ENCODE data around the gene LGALS1. TPM values are rescaled to one million over a fixed set of nuclear protein-coding genes. Genes with fewer than 3 reads are reported as not detected.

Gene LGALS1
- total and polyA plus RNA-seq, 4 donors, result 35.6 to 138 (median 91.6) TPM

DNA sequence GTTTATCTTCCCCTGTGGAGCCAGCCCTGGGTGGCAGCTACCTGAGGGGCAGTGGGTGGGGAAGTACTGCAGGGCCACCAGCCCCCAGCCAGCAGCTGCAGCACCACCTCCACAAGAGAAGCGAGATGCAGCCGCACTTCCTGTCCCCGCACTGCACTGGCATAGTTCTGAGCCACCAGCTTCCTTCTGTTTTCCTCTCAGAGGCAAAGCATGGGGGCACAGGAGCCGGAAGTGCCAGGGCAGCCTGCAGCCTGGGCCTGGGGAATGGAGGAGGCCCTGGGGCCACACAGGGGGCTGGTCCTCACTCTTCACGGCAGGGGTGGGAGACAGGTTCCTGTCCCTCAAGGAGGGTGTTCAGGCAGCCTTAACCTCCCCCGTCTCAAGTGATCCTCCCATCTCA lies 47.9 kb upstream of the LGALS1 start (continued):
- TF ChIP-seq, protein P1, sequence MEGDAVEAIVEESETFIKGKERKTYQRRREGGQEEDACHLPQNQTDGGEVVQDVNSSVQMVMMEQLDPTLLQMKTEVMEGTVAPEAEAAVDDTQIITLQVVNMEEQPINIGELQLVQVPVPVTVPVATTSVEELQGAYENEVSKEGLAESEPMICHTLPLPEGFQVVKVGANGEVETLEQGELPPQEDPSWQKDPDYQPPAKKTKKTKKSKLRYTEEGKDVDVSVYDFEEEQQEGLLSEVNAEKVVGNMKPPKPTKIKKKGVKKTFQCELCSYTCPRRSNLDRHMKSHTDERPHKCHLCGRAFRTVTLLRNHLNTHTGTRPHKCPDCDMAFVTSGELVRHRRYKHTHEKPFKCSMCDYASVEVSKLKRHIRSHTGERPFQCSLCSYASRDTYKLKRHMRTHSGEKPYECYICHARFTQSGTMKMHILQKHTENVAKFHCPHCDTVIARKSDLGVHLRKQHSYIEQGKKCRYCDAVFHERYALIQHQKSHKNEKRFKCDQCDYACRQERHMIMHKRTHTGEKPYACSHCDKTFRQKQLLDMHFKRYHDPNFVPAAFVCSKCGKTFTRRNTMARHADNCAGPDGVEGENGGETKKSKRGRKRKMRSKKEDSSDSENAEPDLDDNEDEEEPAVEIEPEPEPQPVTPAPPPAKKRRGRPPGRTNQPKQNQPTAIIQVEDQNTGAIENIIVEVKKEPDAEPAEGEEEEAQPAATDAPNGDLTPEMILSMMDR (IDR thresholded peaks at IDR 0.05; ENCODE audit: low read depth, low read length, missing input control), result no peak
- TF ChIP-seq FOXA1 (IDR thresholded peaks at IDR 0.05), result no peak
- TF ChIP-seq EGR1 (IDR thresholded peaks at IDR 0.05; ENCODE audit: low read depth in 2 of 2), result no peak

DNA sequence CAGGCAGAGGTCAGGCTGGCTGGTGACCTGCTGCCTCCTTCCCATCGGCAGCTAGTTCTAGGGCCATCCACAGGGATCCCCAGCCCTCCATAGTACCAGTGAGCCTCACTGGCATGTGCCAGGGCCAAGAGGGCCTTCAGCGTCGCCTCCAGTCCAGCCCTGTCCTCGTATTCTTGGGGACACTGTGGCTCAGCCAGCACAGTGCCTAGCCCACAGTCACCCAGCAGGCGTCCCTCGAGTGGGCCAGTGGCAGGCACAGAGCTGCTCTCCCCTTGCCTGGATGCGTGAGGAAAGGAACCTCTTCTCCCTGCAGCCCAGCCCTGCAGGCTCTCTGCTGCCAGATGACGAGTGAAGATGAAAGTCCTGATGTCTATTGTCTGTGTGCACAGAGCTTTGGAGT lies 46.6 kb upstream of the LGALS1 start:
- TF ChIP-seq JUND (IDR thresholded peaks at IDR 0.05), result no peak
- TF ChIP-seq, protein P2, sequence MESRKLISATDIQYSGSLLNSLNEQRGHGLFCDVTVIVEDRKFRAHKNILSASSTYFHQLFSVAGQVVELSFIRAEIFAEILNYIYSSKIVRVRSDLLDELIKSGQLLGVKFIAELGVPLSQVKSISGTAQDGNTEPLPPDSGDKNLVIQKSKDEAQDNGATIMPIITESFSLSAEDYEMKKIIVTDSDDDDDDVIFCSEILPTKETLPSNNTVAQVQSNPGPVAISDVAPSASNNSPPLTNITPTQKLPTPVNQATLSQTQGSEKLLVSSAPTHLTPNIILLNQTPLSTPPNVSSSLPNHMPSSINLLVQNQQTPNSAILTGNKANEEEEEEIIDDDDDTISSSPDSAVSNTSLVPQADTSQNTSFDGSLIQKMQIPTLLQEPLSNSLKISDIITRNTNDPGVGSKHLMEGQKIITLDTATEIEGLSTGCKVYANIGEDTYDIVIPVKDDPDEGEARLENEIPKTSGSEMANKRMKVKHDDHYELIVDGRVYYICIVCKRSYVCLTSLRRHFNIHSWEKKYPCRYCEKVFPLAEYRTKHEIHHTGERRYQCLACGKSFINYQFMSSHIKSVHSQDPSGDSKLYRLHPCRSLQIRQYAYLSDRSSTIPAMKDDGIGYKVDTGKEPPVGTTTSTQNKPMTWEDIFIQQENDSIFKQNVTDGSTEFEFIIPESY (IDR thresholded peaks at IDR 0.05), result no peak
- no peak for TF ChIP-seq HNF4A (conservative IDR thresholded peaks at IDR 0.05)
- TF ChIP-seq, protein P3, sequence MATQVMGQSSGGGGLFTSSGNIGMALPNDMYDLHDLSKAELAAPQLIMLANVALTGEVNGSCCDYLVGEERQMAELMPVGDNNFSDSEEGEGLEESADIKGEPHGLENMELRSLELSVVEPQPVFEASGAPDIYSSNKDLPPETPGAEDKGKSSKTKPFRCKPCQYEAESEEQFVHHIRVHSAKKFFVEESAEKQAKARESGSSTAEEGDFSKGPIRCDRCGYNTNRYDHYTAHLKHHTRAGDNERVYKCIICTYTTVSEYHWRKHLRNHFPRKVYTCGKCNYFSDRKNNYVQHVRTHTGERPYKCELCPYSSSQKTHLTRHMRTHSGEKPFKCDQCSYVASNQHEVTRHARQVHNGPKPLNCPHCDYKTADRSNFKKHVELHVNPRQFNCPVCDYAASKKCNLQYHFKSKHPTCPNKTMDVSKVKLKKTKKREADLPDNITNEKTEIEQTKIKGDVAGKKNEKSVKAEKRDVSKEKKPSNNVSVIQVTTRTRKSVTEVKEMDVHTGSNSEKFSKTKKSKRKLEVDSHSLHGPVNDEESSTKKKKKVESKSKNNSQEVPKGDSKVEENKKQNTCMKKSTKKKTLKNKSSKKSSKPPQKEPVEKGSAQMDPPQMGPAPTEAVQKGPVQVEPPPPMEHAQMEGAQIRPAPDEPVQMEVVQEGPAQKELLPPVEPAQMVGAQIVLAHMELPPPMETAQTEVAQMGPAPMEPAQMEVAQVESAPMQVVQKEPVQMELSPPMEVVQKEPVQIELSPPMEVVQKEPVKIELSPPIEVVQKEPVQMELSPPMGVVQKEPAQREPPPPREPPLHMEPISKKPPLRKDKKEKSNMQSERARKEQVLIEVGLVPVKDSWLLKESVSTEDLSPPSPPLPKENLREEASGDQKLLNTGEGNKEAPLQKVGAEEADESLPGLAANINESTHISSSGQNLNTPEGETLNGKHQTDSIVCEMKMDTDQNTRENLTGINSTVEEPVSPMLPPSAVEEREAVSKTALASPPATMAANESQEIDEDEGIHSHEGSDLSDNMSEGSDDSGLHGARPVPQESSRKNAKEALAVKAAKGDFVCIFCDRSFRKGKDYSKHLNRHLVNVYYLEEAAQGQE (IDR thresholded peaks at IDR 0.05), result no peak
- TF ChIP-seq SP1 (IDR thresholded peaks at IDR 0.05), result no peak
- Histone ChIP-seq H3K4me3 (ENCODE audit: low read depth in 1 of 3, low read length in 3 of 3) (no peak overlapping the region), H3K27ac (ENCODE audit: low read depth in 1 of 2, low read length in 2 of 2) (no peak overlapping the region), H3K9ac (ENCODE audit: low read depth in 1 of 2, low read length in 2 of 2) (no peak overlapping the region), H3K4me1 (ENCODE audit: control insufficient read depth in 4 of 4, insufficient read depth in 4 of 4, low read length in 3 of 4) (peaks cover 19 to 68% (median 56%) of the 10 kb centered on the region in 4 donors), H3K27me3 (ENCODE audit: control insufficient read depth in 4 of 4, insufficient read depth in 4 of 4, low read length in 3 of 4) (no peaks in the 10 kb centered on the region), H3K9me3 (ENCODE audit: control insufficient read depth in 4 of 4, low read length in 3 of 4) (no peaks in the 10 kb centered on the region), H3K36me3 (ENCODE audit: control insufficient read depth in 4 of 4, insufficient read depth in 3 of 4, low read depth in 1 of 4, low read length in 3 of 4) (peaks cover 0 to 10% (median 4%) of the 10 kb centered on the region in 4 donors)
- no peak for DNase-seq (ENCODE audit: low spot score)
- WGBS, result 92% methylated on average over 8 of the region's 8 CpGs

DNA sequence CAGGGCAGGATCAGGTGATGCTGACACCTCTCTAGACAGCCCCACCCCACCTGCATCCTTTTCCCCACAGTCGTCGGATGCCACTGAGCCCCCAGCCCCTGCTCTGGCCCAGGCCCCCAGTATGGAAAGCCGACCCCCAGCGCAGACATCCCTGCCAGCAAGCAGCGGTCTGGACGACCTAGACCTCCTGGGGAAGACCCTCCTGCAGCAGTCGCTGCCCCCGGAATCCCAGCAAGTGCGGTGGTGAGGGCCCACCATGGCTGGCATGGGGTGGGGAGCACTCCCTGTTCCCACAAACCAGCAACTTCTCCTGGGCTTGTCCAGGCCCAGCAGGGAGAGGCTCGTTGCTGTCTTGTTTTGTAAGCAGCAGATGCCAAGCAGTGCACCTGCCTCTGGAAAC lies 45.5 kb upstream of the LGALS1 start:
- DNase-seq (ENCODE audit: low spot score), result no peak
- Histone ChIP-seq H3K27ac (ENCODE audit: low read depth in 1 of 2, low read length in 2 of 2) (no peak overlapping the region), H3K4me3 (ENCODE audit: low read depth in 1 of 3, low read length in 3 of 3) (no peak overlapping the region)

More for the DNA sequence above, 45.5 kb upstream of the LGALS1 start:
- Histone ChIP-seq H3K27me3 (ENCODE audit: control insufficient read depth in 4 of 4, insufficient read depth in 4 of 4, low read length in 3 of 4) (no peaks in the 10 kb centered on the region), H3K4me1 (ENCODE audit: control insufficient read depth in 4 of 4, insufficient read depth in 4 of 4, low read length in 3 of 4) (peaks cover 19 to 70% (median 61%) of the 10 kb centered on the region in 4 donors), H3K9ac (ENCODE audit: low read depth in 1 of 2, low read length in 2 of 2) (no peak overlapping the region), H3K36me3 (ENCODE audit: control insufficient read depth in 4 of 4, insufficient read depth in 3 of 4, low read depth in 1 of 4, low read length in 3 of 4) (peaks cover 0 to 10% (median 3%) of the 10 kb centered on the region in 4 donors), H3K9me3 (ENCODE audit: control insufficient read depth in 4 of 4, low read length in 3 of 4) (no peaks in the 10 kb centered on the region)
- WGBS, result 94% methylated on average over 10 of the region's 10 CpGs
- TF ChIP-seq, protein P2 (IDR thresholded peaks at IDR 0.05), result no peak
- TF ChIP-seq, protein P4, sequence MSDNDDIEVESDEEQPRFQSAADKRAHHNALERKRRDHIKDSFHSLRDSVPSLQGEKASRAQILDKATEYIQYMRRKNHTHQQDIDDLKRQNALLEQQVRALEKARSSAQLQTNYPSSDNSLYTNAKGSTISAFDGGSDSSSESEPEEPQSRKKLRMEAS (IDR thresholded peaks at IDR 0.05), result no peak
- TF ChIP-seq EGR1 (IDR thresholded peaks at IDR 0.05; ENCODE audit: low read depth in 2 of 2) (no peak), SP1 (IDR thresholded peaks at IDR 0.05) (no peak), FOXA1 (IDR thresholded peaks at IDR 0.05) (no peak), HNF4A (conservative IDR thresholded peaks at IDR 0.05) (no peak)
